HTR-8/SVneo (cell line): Measurements from ENCODE around the gene CD300E.

ENCODE experiments used
- DNase-seq: peaks from one replicate; pipeline ENCODE4 v3.0.0; 2011; ENCODE audit warnings: low spot score, mixed read lengths; ENCODE audit not compliant: insufficient read length
- FAIRE-seq: peaks from 2 replicates; lab custom pipeline; 2011; peaks lifted over from hg19 to GRCh38; lab: Jason Lieb, UNC

Gene CD300E

GRCh38 chr17:74569020-74570003 lies 54.2 kb downstream of the CD300E start:
- peak; percentile 89 for DNase-seq
- FAIRE-seq: peak; percentile 100

GRCh38 chr17:74568106-74568873 lies 55.2 kb downstream of the CD300E start:
- FAIRE-seq: no peak
- no peak for DNase-seq

- FAIRE-seq: no peak
- no peak for DNase-seq
Measured at GRCh38 chr17:74567397-74567796, 56.1 kb downstream of the CD300E start, which contains the start of gene CD300H. Gene CD300H (minus strand): TSS chr17:74567509.

- FAIRE-seq: no peak
- peak; percentile 65 for DNase-seq
Measured at GRCh38 chr17:74566132-74566753, 57.3 kb downstream of the CD300E start.

- DNase-seq (no peak), FAIRE-seq (no peak)
Measured at GRCh38 chr17:74565126-74565525, 58.4 kb downstream of the CD300E start.

GRCh38 chr17:74563358-74563757 lies 60.2 kb downstream of the CD300E start:
- FAIRE-seq (peak; percentile 94), DNase-seq (no peak)

GRCh38 chr17:74561586-74561985 lies 62.0 kb downstream of the CD300E start:
- no peak for FAIRE-seq

More at GRCh38 chr17:74561586-74561985, 62.0 kb downstream of the CD300E start:
- no peak for DNase-seq
